ENCODE measurements around the gene PXMP4.

PXMP4 gene

DNA sequence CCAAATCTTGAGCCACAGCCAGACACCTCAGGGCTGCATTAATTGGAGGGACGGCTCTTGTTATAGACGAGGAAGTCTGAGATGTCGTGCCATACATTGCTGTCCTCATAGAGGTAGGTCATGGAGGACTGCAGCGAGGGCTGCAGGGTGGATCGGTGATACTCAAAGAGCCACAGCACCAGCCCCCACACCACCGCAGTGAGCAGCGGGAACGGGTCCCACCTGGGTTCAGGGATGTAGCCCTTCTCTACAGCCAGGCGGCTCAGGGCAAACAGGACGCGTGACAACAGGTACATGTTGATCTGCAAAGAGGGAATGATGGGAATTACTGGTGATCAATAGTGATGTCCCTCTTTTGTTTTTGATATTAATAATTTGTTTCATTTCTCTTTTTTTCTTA lies 12.4 kb downstream of the PXMP4 start:
- H3K4me1 ChIP-seq (ENCODE audit: low read depth, poor library complexity, severe bottlenecking): peaks cover 20% of the 10 kb centered on the region
- TF ChIP-seq, protein P1, sequence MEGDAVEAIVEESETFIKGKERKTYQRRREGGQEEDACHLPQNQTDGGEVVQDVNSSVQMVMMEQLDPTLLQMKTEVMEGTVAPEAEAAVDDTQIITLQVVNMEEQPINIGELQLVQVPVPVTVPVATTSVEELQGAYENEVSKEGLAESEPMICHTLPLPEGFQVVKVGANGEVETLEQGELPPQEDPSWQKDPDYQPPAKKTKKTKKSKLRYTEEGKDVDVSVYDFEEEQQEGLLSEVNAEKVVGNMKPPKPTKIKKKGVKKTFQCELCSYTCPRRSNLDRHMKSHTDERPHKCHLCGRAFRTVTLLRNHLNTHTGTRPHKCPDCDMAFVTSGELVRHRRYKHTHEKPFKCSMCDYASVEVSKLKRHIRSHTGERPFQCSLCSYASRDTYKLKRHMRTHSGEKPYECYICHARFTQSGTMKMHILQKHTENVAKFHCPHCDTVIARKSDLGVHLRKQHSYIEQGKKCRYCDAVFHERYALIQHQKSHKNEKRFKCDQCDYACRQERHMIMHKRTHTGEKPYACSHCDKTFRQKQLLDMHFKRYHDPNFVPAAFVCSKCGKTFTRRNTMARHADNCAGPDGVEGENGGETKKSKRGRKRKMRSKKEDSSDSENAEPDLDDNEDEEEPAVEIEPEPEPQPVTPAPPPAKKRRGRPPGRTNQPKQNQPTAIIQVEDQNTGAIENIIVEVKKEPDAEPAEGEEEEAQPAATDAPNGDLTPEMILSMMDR (conservative IDR thresholded peaks at IDR 0.05; ENCODE audit: low read depth, low read length): no peak
- no peaks in the 10 kb centered on the region for H3K27me3 ChIP-seq (ENCODE audit: insufficient read depth, low read depth)
- H2AFZ ChIP-seq (ENCODE audit: low read depth): no peak overlapping the region
- no peak overlapping the region for H3K4me3 ChIP-seq (IDR thresholded peaks at IDR 0.05; ENCODE audit: insufficient read depth, low read depth, low read length)
- H3K27ac ChIP-seq: no peak overlapping the region
- H3K4me2 ChIP-seq: no peak overlapping the region
- no peaks in the 10 kb centered on the region for H3K36me3 ChIP-seq (ENCODE audit: insufficient read depth)
- no peaks in the 10 kb centered on the region for H3K79me2 ChIP-seq (ENCODE audit: insufficient read depth, low read depth)
- H4K20me1 ChIP-seq (ENCODE audit: insufficient read depth): no peaks in the 10 kb centered on the region
- H3K9ac ChIP-seq: no peak overlapping the region

GRCh38 chr20:33704197-33704924 lies 15.7 kb downstream of the PXMP4 start:
- H3K27ac ChIP-seq: no peak overlapping the region
- H3K36me3 ChIP-seq (ENCODE audit: insufficient read depth): no peaks in the 10 kb centered on the region
- TF ChIP-seq, protein P1 (conservative IDR thresholded peaks at IDR 0.05; ENCODE audit: low read depth, low read length): no peak
- H2AFZ ChIP-seq (ENCODE audit: low read depth): no peak overlapping the region
- H3K4me2 ChIP-seq: no peak overlapping the region
- no peak overlapping the region for H3K9ac ChIP-seq
- no peaks in the 10 kb centered on the region for H3K79me2 ChIP-seq (ENCODE audit: insufficient read depth, low read depth)
- H3K4me3 ChIP-seq (IDR thresholded peaks at IDR 0.05; ENCODE audit: insufficient read depth, low read depth, low read length): no peak overlapping the region
- no peaks in the 10 kb centered on the region for H3K27me3 ChIP-seq (ENCODE audit: insufficient read depth, low read depth)
- H4K20me1 ChIP-seq (ENCODE audit: insufficient read depth): no peaks in the 10 kb centered on the region
- H3K4me1 ChIP-seq (ENCODE audit: low read depth, poor library complexity, severe bottlenecking): peaks cover 13% of the 10 kb centered on the region

- no peaks in the 10 kb centered on the region for H4K20me1 ChIP-seq (ENCODE audit: insufficient read depth)
- peaks cover 6% of the 10 kb centered on the region for H3K4me1 ChIP-seq (ENCODE audit: low read depth, poor library complexity, severe bottlenecking)
- H3K9ac ChIP-seq: no peak overlapping the region
- TF ChIP-seq, protein P1 (conservative IDR thresholded peaks at IDR 0.05; ENCODE audit: low read depth, low read length): no peak
- H3K4me3 ChIP-seq (IDR thresholded peaks at IDR 0.05; ENCODE audit: insufficient read depth, low read depth, low read length): no peak overlapping the region
- H3K36me3 ChIP-seq (ENCODE audit: insufficient read depth): no peaks in the 10 kb centered on the region
- H3K4me2 ChIP-seq: no peak overlapping the region
- H3K27ac ChIP-seq: no peak overlapping the region
- H2AFZ ChIP-seq (ENCODE audit: low read depth): no peak overlapping the region
- H3K27me3 ChIP-seq (ENCODE audit: insufficient read depth, low read depth): no peaks in the 10 kb centered on the region
- no peaks in the 10 kb centered on the region for H3K79me2 ChIP-seq (ENCODE audit: insufficient read depth, low read depth)
Observed at GRCh38 chr20:33703498-33704137, 16.5 kb downstream of the PXMP4 start.

DNA sequence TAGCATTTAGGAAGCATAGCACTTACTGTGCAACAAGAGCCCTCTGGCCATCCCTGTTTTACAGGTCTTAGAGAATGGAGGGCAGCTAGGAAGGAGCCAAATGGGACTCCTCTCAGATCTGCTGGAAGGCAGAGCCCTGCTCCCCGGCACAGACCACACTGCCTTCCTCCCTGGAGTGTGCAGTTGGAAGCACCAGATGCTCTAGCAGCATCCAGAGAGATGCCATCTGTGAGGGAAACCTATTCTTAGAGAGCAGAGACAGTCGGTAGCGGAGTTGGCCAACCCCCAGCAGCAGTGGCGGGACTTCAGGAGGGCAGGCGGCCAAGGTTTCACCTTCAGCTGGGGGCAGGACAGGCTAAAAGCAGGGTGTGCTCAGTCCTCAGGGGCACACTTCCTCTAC lies 17.2 kb downstream of the PXMP4 start:
- H4K20me1 ChIP-seq (ENCODE audit: insufficient read depth): no peaks in the 10 kb centered on the region
- no peaks in the 10 kb centered on the region for H3K4me1 ChIP-seq (ENCODE audit: low read depth, poor library complexity, severe bottlenecking)
- no peak overlapping the region for H3K4me2 ChIP-seq
- no peak overlapping the region for H3K4me3 ChIP-seq (IDR thresholded peaks at IDR 0.05; ENCODE audit: insufficient read depth, low read depth, low read length)
- no peak overlapping the region for H2AFZ ChIP-seq (ENCODE audit: low read depth)
- no peaks in the 10 kb centered on the region for H3K27me3 ChIP-seq (ENCODE audit: insufficient read depth, low read depth)
- H3K79me2 ChIP-seq (ENCODE audit: insufficient read depth, low read depth): no peaks in the 10 kb centered on the region
- H3K36me3 ChIP-seq (ENCODE audit: insufficient read depth): no peaks in the 10 kb centered on the region
- H3K27ac ChIP-seq: no peak overlapping the region
- TF ChIP-seq, protein P1 (conservative IDR thresholded peaks at IDR 0.05; ENCODE audit: low read depth, low read length): no peak
- H3K9ac ChIP-seq: no peak overlapping the region
